ENCODE results near the gene OR52K2. TPM values are rescaled to one million over a fixed set of nuclear protein-coding genes. Genes with fewer than 3 reads are reported as not detected.

The OR52K2 gene
- total RNA-seq, 2 experiments from 2014 or later: not detected

DNA sequence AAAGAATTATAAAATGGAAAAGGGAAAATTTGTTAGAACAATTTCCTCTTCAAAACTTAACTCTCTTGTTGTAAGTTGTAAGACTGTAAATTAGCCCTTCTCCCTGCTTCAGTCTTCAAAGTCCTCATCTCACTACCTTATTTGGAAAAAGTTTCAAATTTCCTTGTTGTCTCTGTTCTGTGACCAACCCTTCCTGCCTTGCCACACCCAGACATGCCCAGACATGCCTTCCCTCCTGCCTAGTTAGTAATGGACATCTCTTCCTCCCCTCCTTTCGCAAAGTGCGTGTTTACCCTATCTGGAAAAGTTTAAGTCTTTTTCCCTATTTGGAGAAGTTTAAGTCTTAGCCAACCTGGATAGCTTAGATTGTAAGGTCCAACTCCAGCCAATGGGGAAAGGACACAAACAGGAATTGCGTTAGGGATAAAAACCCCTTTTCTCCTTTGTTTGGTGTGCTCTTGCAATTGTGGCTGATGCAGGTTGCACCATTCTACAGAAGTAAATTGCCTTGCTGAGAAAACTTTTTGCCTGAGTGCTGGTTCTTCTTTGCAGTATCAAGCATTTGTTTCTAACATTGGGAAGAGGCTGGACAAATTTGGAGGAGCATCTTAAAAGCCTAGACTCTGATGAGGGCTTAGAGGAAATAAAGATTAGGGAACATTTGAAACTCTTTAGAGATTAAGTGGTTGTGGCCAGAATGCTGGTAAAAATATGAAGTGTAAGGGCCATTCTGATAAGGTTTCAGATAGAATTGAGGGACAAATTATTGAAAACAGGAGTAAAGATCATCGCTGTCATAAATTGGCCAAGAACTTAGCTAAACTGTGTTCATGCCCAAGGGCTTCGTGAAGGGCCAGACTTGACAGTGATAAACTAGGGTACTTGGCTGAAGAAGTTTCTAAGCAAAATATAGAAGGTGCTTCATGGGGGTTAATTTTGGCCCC lies 15.4 kb downstream of the OR52K2 start:
- no peak for TF ChIP-seq CTCF (conservative IDR thresholded peaks at IDR 0.05; ENCODE audit: low read length)
- no peak for TF ChIP-seq EZH2phosphoT487 (IDR thresholded peaks at IDR 0.05; ENCODE audit: borderline replicate concordance, low read depth, low read length)
- ChIA-PET CTCF (ENCODE audit: unreplicated experiment) (no interaction called here), POLR2A (no interaction called here)
- Histone ChIP-seq H4K20me1 (ENCODE audit: insufficient read depth, low read length) (no peaks in the 10 kb centered on the region), H3K4me2 (ENCODE audit: low read length) (no peak overlapping the region), H3K79me2 (ENCODE audit: insufficient read depth, low read depth, low read length) (no peaks in the 10 kb centered on the region), H3K4me1 (ENCODE audit: insufficient read depth, low read length, poor library complexity, severe bottlenecking) (no peaks in the 10 kb centered on the region), H3K36me3 (ENCODE audit: insufficient read depth, low read length) (no peaks in the 10 kb centered on the region), H3K9me2 (ENCODE audit: insufficient read depth, low read length) (no peaks in the 10 kb centered on the region), H2AFZ (ENCODE audit: low read length) (no peak overlapping the region), H3K27ac (ENCODE audit: low read depth, low read length, poor library complexity, severe bottlenecking) (no peak overlapping the region), H3K4me3 (ENCODE audit: low read depth, low read length, poor library complexity, severe bottlenecking) (no peak overlapping the region), H3K9me3 (ENCODE audit: low read length) (no peaks in the 10 kb centered on the region)
- no peak for DNase-seq (ENCODE audit: low spot score)
- no TSS peak for BruUV-seq (replicated peaks)
- intact Hi-C loops (cut with micrococcal nuclease; ENCODE audit: unreplicated experiment): no loop called here

- intact Hi-C loops (cut with micrococcal nuclease; ENCODE audit: unreplicated experiment): no loop called here
- no peaks in the 10 kb centered on the region for H3K36me3 ChIP-seq (ENCODE audit: insufficient read depth, low read length)
- DNase-seq (ENCODE audit: low spot score): no peak
- H4K20me1 ChIP-seq (ENCODE audit: insufficient read depth, low read length): no peaks in the 10 kb centered on the region
- H3K79me2 ChIP-seq (ENCODE audit: insufficient read depth, low read depth, low read length): no peaks in the 10 kb centered on the region
- H3K4me2 ChIP-seq (ENCODE audit: low read length): no peak overlapping the region
- H3K27ac ChIP-seq (ENCODE audit: low read depth, low read length, poor library complexity, severe bottlenecking): no peak overlapping the region
- no peaks in the 10 kb centered on the region for H3K9me2 ChIP-seq (ENCODE audit: insufficient read depth, low read length)
- H3K9me3 ChIP-seq (ENCODE audit: low read length): no peaks in the 10 kb centered on the region
- no TSS peak for BruUV-seq (replicated peaks)
- H3K4me3 ChIP-seq (ENCODE audit: low read depth, low read length, poor library complexity, severe bottlenecking): no peak overlapping the region
- TF ChIP-seq CTCF (conservative IDR thresholded peaks at IDR 0.05; ENCODE audit: low read length): no peak
- TF ChIP-seq EZH2phosphoT487 (IDR thresholded peaks at IDR 0.05; ENCODE audit: borderline replicate concordance, low read depth, low read length): no peak
- ChIA-PET CTCF (ENCODE audit: unreplicated experiment) (no interaction called here), POLR2A (no interaction called here)
- H2AFZ ChIP-seq (ENCODE audit: low read length): no peak overlapping the region
- H3K4me1 ChIP-seq (ENCODE audit: insufficient read depth, low read length, poor library complexity, severe bottlenecking): no peaks in the 10 kb centered on the region
Measured at GRCh38 chr11:4465407-4465806, 16.3 kb downstream of the OR52K2 start.
